H1 (cell line): ENCODE measurements around the gene ATE1. TPM values are rescaled to one million over a fixed set of nuclear protein-coding genes. Genes with fewer than 3 reads are reported as not detected.
A peak's percentile ranks its signal among the peaks of the same experiment; 100 is the strongest.

Experiments
- CTCF ChIA-PET: fragments of 300-600 bp; sonication (Branson Sonifier 250); formaldehyde crosslinking; loops from one replicate; lab custom pipeline; 2021; ENCODE audit not compliant: partially characterized antibody; lab: Charles Lee
- POLR2A ChIA-PET: fragments of 300-600 bp; sonication (Branson Sonifier 250); formaldehyde crosslinking; loops from one replicate; lab custom pipeline; 2021; ENCODE audit warnings: inconsistent platforms; ENCODE audit not compliant: partially characterized antibody; lab: Charles Lee
- DNase-seq, 2 experiments: peaks; one replicate each; pipeline versions ENCODE4 v3.0.0 to v3.0.0-alpha.2; 2010 to 2022; ENCODE audit warnings: low spot score in 2 of 2, low read depth in 1 of 2, mixed read lengths in 1 of 2
- FAIRE-seq: peaks from 2 replicates; lab custom pipeline; 2011; peaks lifted over from hg19 to GRCh38; lab: Jason Lieb, UNC
- H2AFZ ChIP-seq: 2 replicates; pipeline ENCODE4 v1.8.1; 2012; ENCODE audit warnings: low read length, inconsistent platforms
- H2AK5ac ChIP-seq: 2 replicates; pipeline ENCODE4 v1.6.1; 2013; ENCODE audit warnings: low read depth, low read length
- H2BK120ac ChIP-seq: replicated peaks from 2 replicates; pipeline ENCODE3; 2013; ENCODE audit warnings: low read depth, low read length, inconsistent platforms
- H2BK12ac ChIP-seq: 2 replicates; pipeline ENCODE4 v1.6.1; 2013; ENCODE audit warnings: low read depth, low read length
- H2BK15ac ChIP-seq: 2 replicates; pipeline ENCODE4 v1.6.1; 2013; ENCODE audit warnings: low read length
- H2BK20ac ChIP-seq: 2 replicates; pipeline ENCODE4 v1.6.1; 2013; ENCODE audit warnings: low read length
- H2BK5ac ChIP-seq: 2 replicates; pipeline ENCODE4 v1.6.1; 2013; ENCODE audit warnings: low read depth, low read length
- H3K14ac ChIP-seq: 2 replicates; pipeline ENCODE4 v1.6.1; 2013; ENCODE audit warnings: inconsistent platforms; ENCODE audit not compliant: insufficient read length
- H3K18ac ChIP-seq: 2 replicates; pipeline ENCODE4 v1.6.1; 2013; ENCODE audit warnings: low read length; ENCODE audit errors: extremely low read depth
- H3K23ac ChIP-seq: 2 replicates; pipeline ENCODE4 v1.6.1; 2013; ENCODE audit warnings: inconsistent platforms; ENCODE audit not compliant: insufficient read length
- H3K23me2 ChIP-seq: 2 replicates; pipeline ENCODE4 v1.6.1; 2013; ENCODE audit warnings: low read depth, low read length
- H3K27ac ChIP-seq: 2 replicates; pipeline ENCODE4 v1.6.1; 2011; ENCODE audit warnings: low read depth, low read length, inconsistent platforms
- H3K27me3 ChIP-seq, 4 experiments: replicated peaks in 1 of 4; 1 replicate in 1 of 4; 2 replicates in 3 of 4; pipeline versions ENCODE4 v1.6.1 to v1.8.1; 2011 to 2013; ENCODE audit warnings: low read length in 3 of 4, mild to moderate bottlenecking in 3 of 4, inconsistent platforms in 2 of 4, mixed read lengths in 2 of 4, moderate library complexity in 1 of 4; ENCODE audit not compliant: control insufficient read depth in 3 of 4, insufficient read depth in 3 of 4; ENCODE audit errors: extremely low read depth in 1 of 4
- H3K36me3 ChIP-seq, 4 experiments: 2 replicates each; pipeline versions ENCODE4 v1.6.1 to v1.8.1; 2011 to 2013; ENCODE audit warnings: mild to moderate bottlenecking in 4 of 4, low read length in 3 of 4, moderate library complexity in 2 of 4, control low read depth in 1 of 4, inconsistent platforms in 1 of 4; ENCODE audit not compliant: insufficient read depth in 4 of 4, control insufficient read depth in 2 of 4
- H3K4ac ChIP-seq: replicated peaks from 2 replicates; pipeline ENCODE3; 2013; ENCODE audit warnings: low read length, low read depth, mixed read lengths, inconsistent platforms; ENCODE audit not compliant: insufficient read length
- H3K4me1 ChIP-seq, 4 experiments: replicated peaks in 1 of 4; 1 replicate in 1 of 4; 2 replicates in 3 of 4; pipeline versions ENCODE4 v1.6.1 to v1.8.1; 2011 to 2013; ENCODE audit warnings: low read length in 3 of 4, inconsistent platforms in 2 of 4, mixed read lengths in 1 of 4; ENCODE audit not compliant: insufficient read depth in 4 of 4, control insufficient read depth in 3 of 4
- H3K4me2 ChIP-seq, 2 experiments: 2 replicates each; pipeline versions ENCODE4 v1.6.1 to v1.8.1; 2011 to 2013; ENCODE audit warnings: low read depth in 2 of 2, low read length in 2 of 2, control low read depth in 1 of 2, inconsistent platforms in 1 of 2, mild to moderate bottlenecking in 1 of 2; ENCODE audit not compliant: insufficient read depth in 1 of 2
- H3K4me3 ChIP-seq, 4 experiments: fragments of 200-600, 300-600 bp in 1 of 4; sonication (generic), shearing (Covaris generic), sonication (Bioruptor Twin) in 1 of 4; 2 replicates each; pipeline versions ENCODE4 v1.5.1 to v1.8.1; 2011 to 2016; ENCODE audit warnings: low read length in 4 of 4, low read depth in 3 of 4, control low read depth in 2 of 4, inconsistent platforms in 2 of 4, mild to moderate bottlenecking in 2 of 4, mixed read lengths in 1 of 4, moderate library complexity in 1 of 4; ENCODE audit not compliant: insufficient read depth in 2 of 4; ENCODE audit errors: extremely low read depth in 1 of 4
- H3K56ac ChIP-seq: replicated peaks from 2 replicates; pipeline ENCODE3; 2013; ENCODE audit warnings: low read depth, mild to moderate bottlenecking, mixed read lengths, low read length, inconsistent platforms; ENCODE audit not compliant: insufficient read length
- H3K79me1 ChIP-seq: 2 replicates; pipeline ENCODE4 v1.6.1; 2013; ENCODE audit warnings: low read depth, low read length, control low read depth
- H3K79me2 ChIP-seq, 2 experiments: 2 replicates each; pipeline versions ENCODE4 v1.6.1 to v1.8.1; 2012 to 2013; ENCODE audit warnings: low read length in 2 of 2, mild to moderate bottlenecking in 2 of 2, inconsistent platforms in 1 of 2; ENCODE audit not compliant: insufficient read depth in 2 of 2, control insufficient read depth in 1 of 2
- H3K9ac ChIP-seq, 4 experiments: replicated peaks in 1 of 4; 1 replicate in 1 of 4; 2 replicates in 3 of 4; pipeline versions ENCODE4 v1.6.1 to v1.8.1; 2011 to 2013; ENCODE audit warnings: low read depth in 3 of 4, low read length in 3 of 4, control low read depth in 2 of 4, mild to moderate bottlenecking in 2 of 4, moderate library complexity in 2 of 4, inconsistent platforms in 1 of 4; ENCODE audit errors: extremely low read depth in 1 of 4
- H3K9me3 ChIP-seq, 2 experiments: 2 replicates each; pipeline versions ENCODE4 v1.6.1 to v1.8.1; 2012 to 2013; ENCODE audit warnings: mild to moderate bottlenecking in 2 of 2, moderate library complexity in 2 of 2, control low read depth in 1 of 2, inconsistent platforms in 1 of 2, low read depth in 1 of 2, low read length in 1 of 2, mixed read lengths in 1 of 2; ENCODE audit not compliant: insufficient read depth in 2 of 2
- H4K20me1 ChIP-seq, 2 experiments: replicated peaks in 1 of 2; 2 replicates each; pipeline versions ENCODE3 to v1.8.1; 2011 to 2013; ENCODE audit warnings: inconsistent platforms in 2 of 2, low read length in 2 of 2, mild to moderate bottlenecking in 1 of 2; ENCODE audit not compliant: insufficient read depth in 2 of 2, control insufficient read depth in 1 of 2
- H4K5ac ChIP-seq: 2 replicates; pipeline ENCODE4 v1.6.1; 2013; ENCODE audit warnings: low read length, low read depth, mixed read lengths, inconsistent platforms; ENCODE audit not compliant: insufficient read length
- H4K8ac ChIP-seq: 2 replicates; pipeline ENCODE4 v1.8.0; 2013; ENCODE audit warnings: mild to moderate bottlenecking, moderate library complexity, low read length, inconsistent platforms; ENCODE audit not compliant: insufficient read depth; ENCODE audit errors: extremely low read depth
- H4K91ac ChIP-seq: replicated peaks from 2 replicates; pipeline ENCODE3; 2013; ENCODE audit warnings: low read length, mixed read lengths, inconsistent platforms; ENCODE audit not compliant: insufficient read length
- ASH2L ChIP-seq: fragments of 200-600, 300-600 bp; sonication (generic); IDR thresholded peaks from one replicate; pipeline ENCODE4 v1.7.1; 2017; ENCODE audit warnings: low read length
- GTF2F1 ChIP-seq: IDR thresholded peaks from 2 replicates; pipeline ENCODE4 v1.6.1; 2012; ENCODE audit warnings: low read depth, low read length, improper control_type of control experiment, borderline replicate concordance
- HDAC2 ChIP-seq, 2 experiments: fragments of 300-600 bp in 1 of 2; sonication (generic) in 1 of 2; IDR thresholded peaks; 2 replicates each; pipeline ENCODE4 v1.6.1; 2011 to 2012; ENCODE audit warnings: low read depth in 2 of 2, low read length in 2 of 2, mild to moderate bottlenecking in 2 of 2, moderate library complexity in 2 of 2, borderline replicate concordance in 1 of 2, inconsistent platforms in 1 of 2
- KDM1A ChIP-seq: fragments of 200-600, 300-600 bp; sonication (generic); IDR thresholded peaks from 2 replicates; pipeline ENCODE4 v1.7.1; 2016; ENCODE audit warnings: mild to moderate bottlenecking, low read length, borderline replicate concordance
- WGBS, 2 experiments: shearing (Covaris generic) in 1 of 2; methylation state at CpG; one replicate each; pipeline versions ENCODE4 v1.1.6 to v1.1.7; 2013 to 2015; ENCODE audit warnings: low lambda C conversion rate in 2 of 2, mixed read lengths in 2 of 2, inconsistent platforms in 1 of 2, low coverage in 1 of 2, missing lambda C conversion rate in 1 of 2; ENCODE audit not compliant: insufficient replicate concordance in 2 of 2, insufficient coverage in 1 of 2, insufficient read length in 1 of 2; ENCODE audit errors: extremely low coverage in 1 of 2, missing lambda C conversion rate in 1 of 2; 5-methylcytosine and 5-hydroxymethylcytosine counted together
- polyA plus RNA-seq, 7 experiments: library from polyadenylated mRNA; depleted of rRNA in 3 of 7; stranded (reverse) in 5 of 7; unstranded in 2 of 7; fragments of >200 nt in 5 of 7; fragments of 200-250 nt in 2 of 7; gene quantifications; 1 replicate in 5 of 7; 2 replicates in 1 of 7; 4 replicates in 1 of 7; pipeline versions ENCODE4 v1.2.1 to v1.2.3, GENCODE V29; 2011 to 2013; ENCODE audit warnings: missing spikeins in 2 of 7, mixed read lengths in 2 of 7
- total RNA-seq: library from RNA; stranded (reverse); fragmentation: NEBNext Ultra II Directional; extraction: Animal tissue kit (Norgen Biotek cat#: 25700); gene quantifications from 2 replicates; pipeline ENCODE4 v1.2.1, GENCODE V29; 2021

ATE1 gene
- total and polyA plus RNA-seq, 2 of the 8 experiments (the other 6 are each of a cell fraction or from before 2014, with no cell fraction given) = 8.8 to 26.9 TPM

DNA sequence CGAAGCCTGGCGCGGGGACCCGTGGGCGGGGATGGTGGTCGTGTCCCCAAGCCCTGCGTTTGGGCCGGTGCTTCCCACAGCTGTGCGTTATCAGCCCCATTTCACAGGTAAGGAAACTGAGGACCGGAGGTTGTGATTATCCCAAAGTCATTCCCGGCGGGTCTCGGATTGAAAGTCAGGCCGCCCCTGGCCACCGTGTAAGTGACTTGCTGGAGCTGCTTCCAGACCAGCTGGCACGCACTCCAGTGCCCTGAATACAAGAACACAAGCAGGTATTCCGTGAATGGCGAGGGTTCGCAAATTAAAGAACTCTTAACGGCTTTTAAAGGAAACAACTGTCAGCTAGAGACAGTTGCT is 675 bp upstream of the ATE1 start:
- Histone ChIP-seq H2BK5ac (peak overlapping the region; percentile 84), H2AK5ac (0 out of 2 replicates have a peak overlapping the region, but pooled peaks have one; percentile 65), H3K56ac (peak overlapping the region; percentile 73), H3K9me3 (no peaks in the 10 kb centered on the region), H2BK12ac (no peak overlapping the region), H2BK20ac (no peak overlapping the region), H2BK120ac (no peak overlapping the region), H3K36me3 (peaks cover 0 to 2% (median 0%) of the 10 kb centered on the region in 4 experiments; a peak in 1 of 8 replicates), H4K5ac (peak overlapping the region; percentile 98), H3K4me1 (peaks cover 0 to 7% (median 1%) of the 10 kb centered on the region in 4 experiments; a peak in 3 of 7 replicates), H3K4me3 (peak overlapping the region; percentile 85 to 96 (median 90)), H3K23ac (no peak overlapping the region), H3K79me1 (no peaks in the 10 kb centered on the region; the same call in 1 of the 2 replicates), H2AFZ (no peak overlapping the region), H4K20me1 (no peaks in the 10 kb centered on the region), H3K27ac (peak overlapping the region; percentile 100), H4K91ac (no peak overlapping the region), H3K4ac (no peak overlapping the region), H3K23me2 (peaks cover 5% of the 10 kb centered on the region; the same call in 1 of the 2 replicates), H3K79me2 (peaks cover 0 to 39% of the 10 kb centered on the region in 2 experiments; a peak in 3 of 4 replicates), H3K9ac (peak overlapping the region; percentile 96 to 99 (median 96)), H3K4me2 (peak overlapping the region; percentile 75 to 91), H3K14ac (no peak overlapping the region), H2BK15ac (no peak overlapping the region), H3K18ac (peak overlapping the region; percentile 75), H3K27me3 (no peaks in the 10 kb centered on the region), H4K8ac (peak overlapping the region; percentile 99)
- FAIRE-seq (no peak), DNase-seq (no peak)
- POLR2A ChIA-PET = interaction anchor here (1.0 to 2.8 kb wide), 20 partner anchors 8 to 271 kb away, joined by 3 to 25 read pairs (median 4); partner anchors contain the start of gene NSMCE4A
- peak in 1 of 2 experiments; percentile 98; a peak in 2 of 4 replicates for TF ChIP-seq HDAC2 (IDR thresholded peaks at IDR 0.05; ENCODE audit: borderline replicate concordance in 1 of 2, low read depth in 2 of 2, low read length in 2 of 2)
- TF ChIP-seq ASH2L = peak; percentile 10
- TF ChIP-seq GTF2F1 = no peak
- peak; percentile 99 for TF ChIP-seq KDM1A
- CTCF ChIA-PET = interaction anchor here (0.6 to 0.9 kb wide), 2 partner anchors 44 to 122 kb away, joined by 3 read pairs; no protein-coding TSS in a partner anchor
- 22% methylated on average over 19 of the region's 20 CpGs; no CpG with 5 or more reads in 1 of the 2 experiments for WGBS, 2 experiments
